Activated CD8-positive, alpha-beta memory T cell treated with anti-CD3 and anti-CD28 coated beads, Interleukin-2, amount 50 U/mL, for 4 hours (primary cell): Measurements from ENCODE around the gene COMMD10.
A peak's percentile ranks its signal among the peaks of the same experiment; 100 is the strongest.
"Not testable (repeated sequence)": the region's sequence is repeated elsewhere in the genome, so short reads cannot be mapped to it uniquely, and the experiment has no call there.

Experiments used
- DNase-seq: peaks from one replicate; pipeline ENCODE4 v3.0.0-alpha.2; 2020

The COMMD10 gene

GRCh38 chr5:116098998-116099397 lies 14.2 kb downstream of the COMMD10 start:
- no peak for DNase-seq

- not testable (repeated sequence) for DNase-seq
Measured at GRCh38 chr5:116104941-116105340, 20.1 kb downstream of the COMMD10 start.

DNA sequence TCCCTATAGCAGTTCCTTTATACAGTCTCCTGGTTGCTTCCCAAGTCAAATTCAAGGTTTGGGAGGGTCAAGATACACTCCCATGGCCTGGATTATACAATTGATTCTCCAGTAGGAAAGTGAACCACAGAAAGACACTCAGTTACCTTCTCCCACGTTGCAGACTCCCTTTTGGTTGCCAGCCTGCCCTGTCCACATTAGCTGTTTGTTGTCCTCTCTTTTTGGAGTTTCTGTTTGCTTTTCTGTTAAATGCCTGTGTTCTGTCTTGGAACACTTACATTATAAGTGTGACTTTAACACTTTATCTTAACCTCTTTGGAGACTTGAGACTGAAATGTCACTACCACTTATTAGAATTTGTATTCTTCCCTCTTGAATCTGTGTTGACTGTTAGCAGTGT lies 30.3 kb downstream of the COMMD10 start:
- no peak for DNase-seq

DNA sequence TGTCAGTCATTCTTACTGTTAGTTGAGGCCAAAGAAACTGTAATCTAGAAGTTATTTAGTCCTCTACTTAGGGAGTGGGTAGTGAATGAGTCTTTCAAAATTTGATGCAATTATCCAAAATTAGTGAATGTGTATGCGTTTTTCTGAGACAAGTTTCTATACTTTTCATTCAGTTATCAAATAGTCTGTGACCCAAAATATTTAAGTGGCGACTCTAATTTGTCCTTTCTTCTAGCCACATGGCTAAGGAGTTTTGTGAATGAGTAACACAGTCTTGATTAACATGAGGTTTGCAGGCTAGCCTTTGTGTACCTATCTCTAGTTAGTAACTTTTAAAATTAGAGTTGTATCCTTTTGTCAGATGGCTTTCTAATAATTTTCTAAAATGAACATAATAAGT lies 45.6 kb downstream of the COMMD10 start:
- no peak for DNase-seq

- DNase-seq, result no peak
Measured at GRCh38 chr5:116130976-116131375, 46.2 kb downstream of the COMMD10 start.

DNA sequence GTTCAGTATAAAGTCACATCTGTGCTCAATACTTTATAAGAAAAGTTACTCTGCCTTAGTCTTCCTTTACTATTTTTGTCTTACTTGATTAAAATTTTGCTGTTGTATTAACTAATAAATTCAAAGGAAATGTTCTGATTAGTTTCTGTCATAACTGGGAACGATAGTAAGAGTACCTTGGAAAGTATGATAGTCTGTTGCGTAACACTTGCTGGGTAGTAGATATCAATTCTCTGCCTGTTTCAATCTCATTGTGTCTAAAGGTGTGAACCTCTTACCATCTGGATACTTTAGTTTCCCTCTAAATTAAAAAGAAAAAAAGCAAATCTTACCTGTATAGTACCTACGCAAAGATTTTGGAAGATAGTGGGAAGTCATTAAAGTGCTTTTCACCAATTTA lies 48.5 kb downstream of the COMMD10 start:
- DNase-seq, result no peak

DNA sequence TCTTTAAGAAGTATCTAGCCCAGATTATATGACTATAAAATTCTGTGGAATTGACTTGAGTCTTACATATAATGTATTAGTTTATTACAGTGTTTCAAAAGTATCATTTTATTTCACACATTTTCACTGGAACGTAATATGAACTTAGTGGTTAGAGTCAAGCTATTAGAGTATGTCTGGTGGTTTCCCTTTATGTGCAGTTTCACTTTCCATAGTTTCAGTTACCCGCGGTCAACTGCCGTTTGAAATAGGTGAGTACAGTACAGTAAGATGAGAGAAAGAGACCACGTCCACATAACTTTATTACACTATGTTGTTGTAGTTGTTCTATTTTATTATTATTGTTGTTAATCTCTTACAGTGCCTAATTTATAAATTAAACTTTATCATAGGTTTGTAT lies 50.5 kb downstream of the COMMD10 start:
- DNase-seq, result peak; percentile 22

DNA sequence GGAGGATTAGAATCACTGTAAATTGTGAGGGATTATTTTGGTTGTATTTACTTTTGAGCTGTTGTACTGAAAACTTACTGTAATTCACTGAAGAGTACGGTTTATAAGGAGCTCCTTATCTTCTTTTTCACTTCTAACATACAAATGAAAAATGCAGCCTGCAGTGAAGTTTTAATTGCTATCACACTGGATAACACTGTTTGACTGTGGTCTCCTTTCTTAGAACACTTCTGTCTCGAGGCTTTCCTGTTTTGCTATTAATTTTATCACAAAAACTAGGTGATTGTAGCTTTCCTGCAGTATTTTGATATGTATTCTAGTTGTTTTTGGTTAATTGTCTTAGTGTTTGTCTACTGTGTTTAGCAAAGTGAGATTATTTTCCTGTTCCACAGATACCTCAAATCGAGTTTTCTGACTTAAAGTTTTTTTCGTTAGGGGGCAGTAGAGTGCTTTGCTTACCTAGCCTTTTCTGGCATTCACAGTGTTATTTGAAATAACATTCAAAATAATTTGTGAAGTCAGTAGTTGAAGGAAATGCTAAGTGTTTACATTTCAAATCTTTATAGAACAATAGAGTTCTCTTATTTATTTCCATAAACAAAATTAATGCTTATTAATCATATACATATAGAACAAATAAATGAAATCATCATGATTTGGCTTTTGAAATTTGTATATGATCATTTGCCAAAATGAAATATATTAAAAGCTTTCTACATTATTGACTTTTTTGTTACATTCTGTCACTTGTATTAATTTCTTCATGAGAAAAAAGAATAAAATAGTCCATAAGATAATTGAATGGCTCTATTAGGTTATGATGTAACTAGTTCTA lies 52.9 kb downstream of the COMMD10 start:
- no peak for DNase-seq

DNA sequence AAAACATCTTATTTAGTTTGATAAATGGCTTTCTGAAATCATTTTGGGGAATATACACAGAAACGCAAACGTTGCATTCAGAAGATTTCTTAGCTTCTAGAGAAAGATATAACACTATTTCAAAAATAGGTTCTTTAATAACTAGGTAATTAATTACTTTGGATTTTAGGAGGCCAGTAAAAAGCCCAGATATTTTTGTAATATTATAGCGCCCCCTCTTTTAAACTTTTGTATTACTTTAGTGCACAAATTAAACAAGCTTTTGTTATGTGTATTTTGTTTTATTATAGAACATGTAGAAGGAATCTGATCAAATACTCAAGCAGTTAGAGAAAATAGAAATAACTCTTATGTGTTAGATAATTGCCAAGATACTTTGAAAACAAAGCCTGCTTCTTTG lies 57.7 kb downstream of the COMMD10 start:
- DNase-seq, result no peak

GRCh38 chr5:116144103-116144502 lies 59.3 kb downstream of the COMMD10 start:
- DNase-seq, result no peak

- no peak for DNase-seq
Measured at GRCh38 chr5:116144991-116145390, 60.2 kb downstream of the COMMD10 start.

- DNase-seq, result no peak
Measured at GRCh38 chr5:116145416-116145815, 60.6 kb downstream of the COMMD10 start.

GRCh38 chr5:116152169-116152568 lies 67.3 kb downstream of the COMMD10 start:
- no peak for DNase-seq

DNA sequence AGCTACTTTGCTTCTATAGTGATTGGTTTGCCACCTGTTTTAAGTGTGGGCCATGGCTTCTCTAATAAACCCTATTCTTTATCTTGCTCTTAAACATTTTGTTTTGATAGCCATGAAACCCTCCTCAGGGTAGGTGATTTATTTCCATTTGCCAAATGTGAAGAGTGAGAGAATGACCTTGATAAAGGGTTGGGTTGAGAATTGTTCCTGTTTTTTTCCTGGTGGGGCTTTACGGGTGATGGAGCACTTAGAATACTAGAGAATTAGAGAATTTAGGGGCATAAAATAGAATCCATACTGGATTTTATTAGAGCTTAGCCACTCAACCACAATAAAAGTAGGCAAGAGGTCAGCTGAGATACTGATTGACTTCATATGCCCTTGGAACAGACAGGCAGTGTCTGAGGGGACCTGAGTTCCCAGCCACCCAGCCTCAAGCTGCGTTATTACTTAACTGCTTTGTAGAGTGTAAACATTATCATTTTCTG lies 68.9 kb downstream of the COMMD10 start:
- no peak for DNase-seq

DNA sequence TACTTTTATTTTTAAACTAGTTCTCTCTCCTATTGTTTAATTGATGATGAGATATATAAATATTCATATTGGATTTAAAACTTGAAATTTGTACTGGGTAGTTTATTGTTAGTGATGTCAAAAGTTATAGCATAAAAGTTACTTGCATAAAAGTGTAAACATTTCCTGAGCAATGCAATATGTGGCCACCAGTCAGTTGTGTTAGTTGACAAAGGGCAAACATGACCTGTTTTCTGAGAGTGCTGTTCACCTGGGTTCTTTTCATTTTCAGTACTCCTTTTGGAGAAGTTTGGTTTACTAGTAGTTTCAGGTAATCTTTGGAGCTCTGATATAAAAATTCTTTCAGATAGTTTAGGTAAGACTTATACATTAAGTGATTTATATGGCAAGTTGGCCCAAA lies 69.4 kb downstream of the COMMD10 start:
- DNase-seq, result no peak

DNA sequence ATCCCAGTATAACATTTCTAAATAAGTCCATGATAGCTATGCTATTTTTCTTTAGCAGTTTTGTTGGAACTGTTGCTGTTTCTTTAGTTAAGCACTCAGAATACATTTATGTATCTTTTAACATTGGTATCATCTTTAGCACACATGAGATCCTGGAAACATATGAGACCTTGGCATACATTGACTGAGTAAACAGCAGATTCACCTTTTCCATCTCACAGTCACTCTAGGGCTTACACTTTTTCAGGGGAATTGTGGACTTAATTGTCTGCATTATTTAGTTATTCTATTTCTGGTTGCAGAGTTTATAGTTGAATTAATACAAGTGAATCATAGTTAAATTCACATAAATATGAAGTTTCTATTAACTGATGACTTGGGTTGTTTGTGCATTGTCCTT lies 70.1 kb downstream of the COMMD10 start:
- DNase-seq, result no peak

GRCh38 chr5:116157902-116158301 lies 73.1 kb downstream of the COMMD10 start:
- no peak for DNase-seq

DNA sequence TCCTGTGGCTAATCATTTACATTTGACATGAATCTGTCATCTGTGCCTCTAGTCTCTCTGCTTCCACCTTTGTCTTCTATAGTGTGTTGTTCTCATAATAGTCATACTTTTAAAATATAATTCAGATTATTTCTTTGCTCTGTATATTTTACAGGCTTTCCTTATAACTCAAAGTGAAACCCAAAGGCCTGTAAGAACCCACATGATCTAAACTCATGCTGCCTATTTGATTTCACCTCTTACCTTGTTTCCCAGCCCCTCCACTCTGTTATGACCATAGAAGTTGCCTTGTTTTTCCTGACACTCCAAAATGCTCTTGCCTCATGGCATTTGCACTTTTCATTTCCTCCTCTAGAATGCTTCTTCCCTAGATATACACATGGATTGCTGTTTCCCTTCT lies 74.2 kb downstream of the COMMD10 start:
- no peak for DNase-seq

- no peak for DNase-seq
Measured at GRCh38 chr5:116174111-116174510, 89.3 kb downstream of the COMMD10 start.

GRCh38 chr5:116176121-116176520 lies 91.3 kb downstream of the COMMD10 start:
- DNase-seq, result no peak

DNA sequence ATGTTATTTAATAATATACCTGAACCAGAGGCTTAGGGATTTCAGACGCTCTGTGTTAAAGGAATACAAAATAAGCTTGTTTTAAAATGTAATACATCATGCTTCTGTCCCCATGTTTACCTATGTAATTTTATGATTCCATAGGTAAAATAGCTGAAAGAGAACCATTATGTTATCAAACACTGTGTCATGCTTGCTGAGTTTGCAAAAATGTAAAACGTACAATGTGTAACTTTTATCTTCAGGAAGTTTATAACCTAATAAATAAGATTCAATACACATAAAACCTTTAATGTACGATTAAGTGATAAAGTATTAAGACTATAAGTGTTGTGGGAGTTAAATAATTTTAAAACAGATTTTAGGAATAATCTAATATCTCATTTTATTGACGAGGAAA lies 94.1 kb downstream of the COMMD10 start:
- DNase-seq, result no peak

GRCh38 chr5:116209166-116209565 lies 124.3 kb downstream of the COMMD10 start:
- no peak for DNase-seq

DNA sequence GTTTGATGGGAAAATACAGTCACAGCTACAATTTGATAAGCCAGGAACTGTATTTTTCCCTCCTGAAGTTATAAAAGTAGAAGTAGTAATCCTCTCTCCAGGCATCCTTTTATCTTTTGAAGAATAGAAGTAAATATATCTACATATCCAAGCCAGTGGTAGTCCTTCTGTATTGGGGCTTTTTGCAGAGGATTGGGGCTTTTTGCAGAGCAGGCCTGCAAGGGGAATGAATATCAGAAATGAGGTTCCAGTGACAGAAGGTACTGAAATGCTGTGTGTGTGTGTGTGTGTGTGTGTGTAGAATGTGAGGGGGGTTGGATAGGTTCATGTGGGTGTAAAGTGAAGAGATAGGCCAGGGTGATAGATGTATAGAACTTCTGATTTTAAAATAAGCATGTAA lies 127.4 kb downstream of the COMMD10 start:
- DNase-seq, result no peak

DNA sequence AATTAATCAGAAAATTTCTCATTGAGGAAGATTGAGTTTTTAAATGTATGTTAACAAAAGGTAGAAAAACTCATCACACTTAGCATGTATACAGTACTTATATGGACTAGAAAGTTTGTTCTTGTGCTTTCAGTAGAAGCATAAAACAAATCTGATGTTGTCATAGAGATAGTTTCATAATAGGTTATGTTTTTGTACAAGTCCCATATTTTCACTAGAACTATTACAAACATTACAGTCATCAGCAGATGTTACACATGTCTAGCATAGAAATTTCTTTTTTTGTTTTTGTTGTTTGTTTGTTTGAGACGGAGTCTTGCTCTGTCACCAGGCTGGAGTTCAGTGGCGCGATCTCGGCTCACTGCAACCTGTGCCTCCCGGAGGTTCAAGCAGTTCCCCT lies 131.4 kb downstream of the COMMD10 start:
- DNase-seq, result no peak
